ENCODE data around the gene PLA2G4E.

PLA2G4E gene

GRCh38 chr15:41968701-41969100 lies 52.1 kb downstream of the PLA2G4E start:
- no peak overlapping the region for H3K4me3 ChIP-seq (ENCODE audit: low read depth, low read length)
- no peak for TF ChIP-seq CTCF (IDR thresholded peaks at IDR 0.05; ENCODE audit: low read depth, low read length)

- no peak for TF ChIP-seq CTCF (IDR thresholded peaks at IDR 0.05; ENCODE audit: low read depth, low read length)
- no peak overlapping the region for H3K4me3 ChIP-seq (ENCODE audit: low read depth, low read length)
These were observed 53.2 kb downstream of the PLA2G4E start for GRCh38 chr15:41967506-41968206.

- H3K4me3 ChIP-seq (ENCODE audit: low read depth, low read length): no peak overlapping the region
- no peak for TF ChIP-seq CTCF (IDR thresholded peaks at IDR 0.05; ENCODE audit: low read depth, low read length)
These were observed 53.8 kb downstream of the PLA2G4E start for GRCh38 chr15:41966920-41967465.

GRCh38 chr15:41966414-41966812 lies 54.4 kb downstream of the PLA2G4E start:
- no peak for TF ChIP-seq CTCF (IDR thresholded peaks at IDR 0.05; ENCODE audit: low read depth, low read length)
- H3K4me3 ChIP-seq (ENCODE audit: low read depth, low read length): no peak overlapping the region

GRCh38 chr15:41965441-41966413 lies 55.1 kb downstream of the PLA2G4E start:
- H3K4me3 ChIP-seq (ENCODE audit: low read depth, low read length): no peak overlapping the region
- TF ChIP-seq CTCF (IDR thresholded peaks at IDR 0.05; ENCODE audit: low read depth, low read length): no peak

- H3K4me3 ChIP-seq (ENCODE audit: low read depth, low read length): no peak overlapping the region
- no peak for TF ChIP-seq CTCF (IDR thresholded peaks at IDR 0.05; ENCODE audit: low read depth, low read length)
These were observed 59.1 kb downstream of the PLA2G4E start for GRCh38 chr15:41961595-41962202.

Data from WI38 (cell line).